Subcutaneous adipose tissue (tissue), 4 donors: Measurements from ENCODE around the gene LRRC27. TPM values are rescaled to one million over a fixed set of nuclear protein-coding genes. Genes with fewer than 3 reads are reported as not detected.

Experiments used
- total RNA-seq, 4 donors: library from RNA; depleted of rRNA; stranded (reverse); fragments of >200 nt; gene quantifications; one replicate each; pipeline ENCODE4 v1.1.0, GENCODE V29; 2016
- TF ChIP-seq, protein P1 (sequence below): fragments of 450-650 bp; IDR thresholded peaks from one replicate; pipeline ENCODE4 v1.5.1; 2016; ENCODE audit warnings: low read depth, mild to moderate bottlenecking, control low read depth, antibody characterized with exemption, moderate library complexity

LRRC27 gene
- total RNA-seq, 4 donors from 2014 or later, result 7.7 to 11.6 (median 9.9) TPM

DNA sequence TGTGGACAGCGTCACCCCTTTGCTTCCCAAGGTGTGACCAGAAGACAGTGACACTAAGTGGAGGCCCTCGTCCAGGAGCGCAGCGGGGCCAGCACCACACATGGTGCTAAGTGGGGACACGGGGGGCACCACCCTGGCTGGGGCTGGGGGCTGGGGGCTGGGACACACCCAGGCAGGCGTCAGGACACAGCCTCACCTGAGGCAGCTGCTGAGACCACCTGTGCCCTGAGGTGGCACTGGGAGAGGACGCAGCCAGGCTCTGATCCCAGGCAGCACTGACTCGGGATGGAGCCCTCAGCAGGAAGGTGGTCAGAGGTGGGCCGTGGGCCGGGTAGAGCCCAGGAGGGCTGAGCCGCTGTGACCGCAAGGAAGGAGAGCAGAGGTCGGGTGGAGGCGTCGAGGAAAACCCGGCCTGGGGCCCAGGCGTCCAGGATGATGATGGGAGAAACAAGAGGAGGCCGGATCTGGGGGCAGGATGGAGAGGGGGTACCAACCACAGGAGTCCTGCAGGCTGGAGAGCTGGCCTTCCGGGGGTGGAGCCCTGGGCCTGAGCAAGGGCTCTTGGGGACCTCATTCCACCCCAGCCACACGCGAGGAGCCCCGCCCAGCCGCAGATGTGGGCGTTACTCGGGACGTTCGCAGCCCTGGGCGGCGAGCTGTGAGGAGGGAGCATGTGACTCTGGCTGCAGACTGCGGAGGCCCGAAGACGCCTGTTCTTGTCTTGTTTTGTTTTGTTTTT is 22.5 kb downstream of the LRRC27 start:
- TF ChIP-seq, protein P1, sequence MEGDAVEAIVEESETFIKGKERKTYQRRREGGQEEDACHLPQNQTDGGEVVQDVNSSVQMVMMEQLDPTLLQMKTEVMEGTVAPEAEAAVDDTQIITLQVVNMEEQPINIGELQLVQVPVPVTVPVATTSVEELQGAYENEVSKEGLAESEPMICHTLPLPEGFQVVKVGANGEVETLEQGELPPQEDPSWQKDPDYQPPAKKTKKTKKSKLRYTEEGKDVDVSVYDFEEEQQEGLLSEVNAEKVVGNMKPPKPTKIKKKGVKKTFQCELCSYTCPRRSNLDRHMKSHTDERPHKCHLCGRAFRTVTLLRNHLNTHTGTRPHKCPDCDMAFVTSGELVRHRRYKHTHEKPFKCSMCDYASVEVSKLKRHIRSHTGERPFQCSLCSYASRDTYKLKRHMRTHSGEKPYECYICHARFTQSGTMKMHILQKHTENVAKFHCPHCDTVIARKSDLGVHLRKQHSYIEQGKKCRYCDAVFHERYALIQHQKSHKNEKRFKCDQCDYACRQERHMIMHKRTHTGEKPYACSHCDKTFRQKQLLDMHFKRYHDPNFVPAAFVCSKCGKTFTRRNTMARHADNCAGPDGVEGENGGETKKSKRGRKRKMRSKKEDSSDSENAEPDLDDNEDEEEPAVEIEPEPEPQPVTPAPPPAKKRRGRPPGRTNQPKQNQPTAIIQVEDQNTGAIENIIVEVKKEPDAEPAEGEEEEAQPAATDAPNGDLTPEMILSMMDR, result no peak

DNA sequence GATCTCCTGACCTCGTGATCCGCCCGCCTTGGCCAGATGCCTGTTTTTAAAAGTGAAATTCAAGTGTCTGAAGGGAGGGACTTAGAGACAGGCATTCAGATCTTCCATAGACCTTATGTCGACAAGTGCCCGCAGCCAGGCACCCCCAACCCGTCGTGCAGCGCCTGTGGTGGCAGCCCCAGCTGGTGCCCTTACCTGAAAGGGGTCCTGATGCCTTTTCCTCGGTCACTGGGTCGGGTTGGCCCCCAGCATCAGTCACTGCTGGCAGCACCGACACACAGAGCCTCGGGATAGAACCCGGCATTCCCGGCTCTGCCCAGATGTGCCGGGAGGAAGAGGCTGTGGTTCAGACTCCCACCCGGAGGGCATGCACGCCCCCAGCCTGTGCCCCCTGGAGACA is 23.3 kb downstream of the LRRC27 start:
- TF ChIP-seq, protein P1, result no peak

GRCh38 chr10:132355754-132356153 is 23.8 kb downstream of the LRRC27 start:
- TF ChIP-seq, protein P1, result no peak

DNA sequence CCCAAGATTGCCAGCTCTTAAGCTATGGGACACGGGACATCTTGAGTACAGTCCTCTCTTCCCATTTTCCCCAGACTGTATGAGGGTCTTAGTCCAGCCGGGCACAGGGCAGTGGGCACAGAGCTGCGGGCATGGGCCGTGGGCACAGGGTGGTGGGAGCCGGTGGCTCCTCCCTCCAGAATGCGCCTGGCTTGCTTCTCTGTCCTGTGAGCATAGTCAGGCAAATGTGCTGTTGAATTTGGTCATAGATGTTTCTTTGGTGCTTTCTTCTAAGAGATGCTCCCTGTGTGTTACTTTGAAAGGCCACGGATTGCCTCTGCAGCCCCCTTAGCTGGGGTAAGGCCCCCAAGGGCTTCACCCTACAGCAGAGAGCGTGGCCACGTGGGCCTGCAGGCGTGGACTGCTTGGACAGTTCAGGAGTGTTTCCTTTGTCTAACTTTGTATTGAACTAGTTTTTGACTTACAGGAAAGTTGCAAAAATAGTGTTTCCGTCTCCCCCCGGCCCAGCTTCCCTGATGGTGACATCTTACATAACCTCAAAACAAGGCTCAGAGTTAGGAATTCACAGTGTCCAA is 24.7 kb downstream of the LRRC27 start:
- TF ChIP-seq, protein P1, result no peak

- TF ChIP-seq, protein P1, result no peak
Observed at GRCh38 chr10:132357286-132358058, 25.5 kb downstream of the LRRC27 start.

DNA sequence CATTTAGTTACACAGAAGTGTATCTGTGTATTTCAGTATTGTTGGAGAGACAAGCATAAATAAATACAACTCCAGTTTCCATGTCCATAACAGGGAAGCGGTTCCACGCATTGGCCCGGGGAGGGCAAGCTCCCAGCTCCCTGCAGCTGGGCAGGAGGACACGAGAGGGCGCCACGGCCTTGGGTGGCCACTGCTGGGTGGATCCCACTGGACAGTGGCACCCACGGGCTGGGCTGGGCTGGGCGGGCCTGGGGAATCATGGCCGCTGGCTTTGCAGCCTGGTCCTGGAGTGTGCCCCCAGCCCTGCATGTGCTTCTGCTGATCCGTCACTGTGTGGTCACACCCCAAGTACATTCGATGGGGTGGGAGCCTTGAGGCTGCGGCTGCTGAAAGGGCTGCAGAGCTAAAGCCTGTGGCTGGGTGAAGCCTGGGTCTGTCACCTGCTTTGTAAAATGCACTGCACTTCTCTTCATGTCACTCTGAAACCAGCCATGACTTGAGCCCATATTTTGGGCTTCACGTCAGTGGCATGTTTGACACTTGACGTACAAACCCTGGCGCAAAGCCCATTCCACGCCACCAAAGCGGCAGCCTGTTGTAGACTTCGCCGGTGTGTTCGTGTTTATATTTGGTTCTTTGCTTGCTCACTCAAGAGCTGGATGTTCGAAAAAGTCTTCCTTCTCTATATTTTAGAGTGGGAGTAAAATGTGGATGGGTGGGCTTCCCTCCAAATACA is 27.5 kb downstream of the LRRC27 start:
- TF ChIP-seq, protein P1, result no peak
